GM12878 (cell line): ENCODE data around the gene DNAJC13. TPM values are rescaled to one million over a fixed set of nuclear protein-coding genes. Genes with fewer than 3 reads are reported as not detected.

Source experiments
- ATAC-seq: fragments of 200-7000 bp; cut with Tn5 transposase; 3 replicates; pipeline ENCODE4 v1.9.1; 2020; ENCODE audit warnings: mild to moderate bottlenecking, moderate library complexity
- BruUV-seq: library from RNA; stranded (reverse); fragments of 400-500 nt; replicated peaks from 2 replicates; lab custom pipeline; 2021; lab: Mats Ljungman, UMichigan
- CTCF ChIA-PET: fragments of 300-600 bp; sonication (Branson Sonifier 250); formaldehyde crosslinking; extraction: SDS; loops from one replicate; lab custom pipeline; 2021; ENCODE audit warnings: inconsistent platforms; lab: Yijun Ruan, JAX
- POLR2A ChIA-PET: fragments of 350-600 bp; formaldehyde crosslinking; extraction: SDS; loops from one replicate; lab custom pipeline; 2021; ENCODE audit warnings: inconsistent platforms; lab: Charles Lee
- RAD21 ChIA-PET: fragments of 300-600 bp; sonication (Branson Sonifier 250); formaldehyde crosslinking; loops from one replicate; lab custom pipeline; 2023; ENCODE audit warnings: antibody characterized with exemption; ENCODE audit not compliant: unreplicated experiment; lab: Charles Lee
- SMC1A ChIA-PET: fragments of 300-600 bp; sonication (Branson Sonifier 250); formaldehyde crosslinking; loops from one replicate; lab custom pipeline; 2023; ENCODE audit not compliant: unreplicated experiment, uncharacterized antibody; lab: Charles Lee
- DNase-seq: peaks from one replicate; pipeline ENCODE4 v3.0.0-alpha.2; 2011; ENCODE audit warnings: low read depth, low spot score
- FAIRE-seq: peaks from 3 replicates; lab custom pipeline; 2011; peaks lifted over from hg19 to GRCh38; lab: Jason Lieb, UNC
- H2AFZ ChIP-seq: 2 replicates; pipeline ENCODE4 v1.6.0; 2011; ENCODE audit warnings: low read depth, low read length, control low read depth; ENCODE audit not compliant: control insufficient read depth
- H3K27ac ChIP-seq: 2 replicates; pipeline ENCODE4 v1.5.1; 2011; ENCODE audit warnings: control low read depth; ENCODE audit not compliant: control insufficient read depth, insufficient read depth
- H3K27me3 ChIP-seq, 2 experiments: replicated peaks in 1 of 2; 2 replicates each; pipeline versions ENCODE4 v1.6.0 to v1.6.1; 2011; ENCODE audit warnings: low read length in 1 of 2; ENCODE audit not compliant: control insufficient read depth in 2 of 2, insufficient read depth in 2 of 2
- H3K36me3 ChIP-seq, 2 experiments: 2 replicates each; pipeline ENCODE4 v1.5.1; 2011; ENCODE audit warnings: low read length in 1 of 2; ENCODE audit not compliant: control insufficient read depth in 2 of 2, insufficient read depth in 2 of 2
- H3K4me1 ChIP-seq: 2 replicates; pipeline ENCODE4 v1.6.1; 2011; ENCODE audit warnings: mild to moderate bottlenecking, low read length, moderate library complexity, mixed read lengths; ENCODE audit not compliant: control insufficient read depth, insufficient read depth
- H3K4me2 ChIP-seq: 2 replicates; pipeline ENCODE4 v1.6.0; 2011; ENCODE audit warnings: control low read depth; ENCODE audit not compliant: control insufficient read depth, insufficient read depth
- H3K4me3 ChIP-seq: fragments of 200-600 bp; sonication (generic); 2 replicates; pipeline ENCODE4 v1.5.1; 2016
- H3K79me2 ChIP-seq: 2 replicates; pipeline ENCODE4 v1.6.0; 2011; ENCODE audit warnings: low read length; ENCODE audit not compliant: control insufficient read depth, insufficient read depth
- H3K9ac ChIP-seq: 2 replicates; pipeline ENCODE4 v1.8.0; 2011; ENCODE audit warnings: low read length, control low read depth, mixed read lengths; ENCODE audit not compliant: control insufficient read depth, insufficient read depth
- H3K9me3 ChIP-seq: replicated peaks from 3 replicates; pipeline ENCODE4 v1.5.1; 2011; ENCODE audit warnings: mild to moderate bottlenecking, low read length; ENCODE audit not compliant: control insufficient read depth, insufficient read depth
- H4K20me1 ChIP-seq: 2 replicates; pipeline ENCODE4 v1.6.0; 2011; ENCODE audit not compliant: control insufficient read depth, insufficient read depth
- CEBPB ChIP-seq, 2 experiments: fragments of 150-350 bp in 1 of 2; IDR thresholded peaks; 2 replicates each; pipeline ENCODE4 v1.6.1; 2012 to 2014; ENCODE audit warnings: low read depth in 2 of 2, low read length in 2 of 2, borderline replicate concordance in 1 of 2, inconsistent platforms in 1 of 2
- EGR1 ChIP-seq, 2 experiments: IDR thresholded peaks; 1 replicate in 1 of 2; 2 replicates in 1 of 2; pipeline ENCODE4 v1.6.1; 2011 to 2012; ENCODE audit warnings: low read depth in 2 of 2, low read length in 2 of 2, borderline replicate concordance in 1 of 2, mild to moderate bottlenecking in 1 of 2, moderate library complexity in 1 of 2
- ESRRA ChIP-seq: IDR thresholded peaks from 2 replicates; pipeline ENCODE4 v1.6.1; 2012; ENCODE audit warnings: mild to moderate bottlenecking, low read length, improper control_type of control experiment
- ETV6 ChIP-seq, 2 experiments: fragments of 450-650 bp in 1 of 2; IDR thresholded peaks in 1 of 2; conservative IDR thresholded peaks in 1 of 2; 2 replicates each; pipeline ENCODE4 v1.6.1; 2014; ENCODE audit warnings: antibody characterized with exemption in 1 of 2, borderline replicate concordance in 1 of 2, low read depth in 1 of 2, mild to moderate bottlenecking in 1 of 2, moderate library complexity in 1 of 2
- HCFC1 ChIP-seq: fragments of 150-350 bp; IDR thresholded peaks from 2 replicates; pipeline ENCODE4 v1.6.1; 2014; ENCODE audit warnings: low read length
- JUND ChIP-seq: IDR thresholded peaks from 2 replicates; pipeline ENCODE4 v1.6.1; 2012; ENCODE audit warnings: low read depth, mild to moderate bottlenecking, low read length, improper control_type of control experiment, moderate library complexity
- MYB ChIP-seq: fragments of 150-350 bp; IDR thresholded peaks from 2 replicates; pipeline ENCODE4 v1.6.1; 2014; ENCODE audit warnings: mild to moderate bottlenecking, low read depth, low read length, borderline replicate concordance
- NFYA ChIP-seq: IDR thresholded peaks from 2 replicates; pipeline ENCODE4 v1.6.1; 2011; ENCODE audit warnings: low read depth, mild to moderate bottlenecking, low read length, improper control_type of control experiment, borderline replicate concordance
- POLR2AphosphoS5 ChIP-seq: IDR thresholded peaks from 2 replicates; pipeline ENCODE4 v1.6.1; 2011; ENCODE audit warnings: mild to moderate bottlenecking, low read length, inconsistent platforms
- TAF1 ChIP-seq: IDR thresholded peaks from 2 replicates; pipeline ENCODE4 v1.6.1; 2011; ENCODE audit warnings: mild to moderate bottlenecking, low read depth, low read length, borderline replicate concordance
- TBL1XR1 ChIP-seq: IDR thresholded peaks from 2 replicates; pipeline ENCODE4 v1.6.1; 2012; ENCODE audit warnings: low read depth, low read length, improper control_type of control experiment
- TCF12 ChIP-seq: IDR thresholded peaks from 2 replicates; pipeline ENCODE4 v1.6.1; 2011; ENCODE audit warnings: low read depth, mild to moderate bottlenecking, low read length
- YY1 ChIP-seq: IDR thresholded peaks from 2 replicates; pipeline ENCODE4 v1.6.1; 2011; ENCODE audit warnings: low read depth, mild to moderate bottlenecking, low read length
- in situ Hi-C: fragments of 300-500 bp; cut with MboI; formaldehyde crosslinking; loops from 9 replicates; pipeline ENCODE4 v1.14.3; 2018; ENCODE audit warnings: mixed read lengths
- intact Hi-C: fragments of 100-400 bp; cut with micrococcal nuclease; formaldehyde crosslinking; loops from one replicate; pipeline ENCODE4 v1.14.2; 2022; ENCODE audit not compliant: unreplicated experiment
- polyA plus RNA-seq, 11 experiments: library from polyadenylated mRNA; depleted of rRNA in 4 of 11; unstranded in 6 of 11; stranded (reverse) in 5 of 11; fragments of >200 nt; fragmentation: Nextera tagmentation in 4 of 11; fragmentation: Illumina TruSeq in 1 of 11; extraction: Ambion mirVana in 4 of 11; extraction: Trizol in 1 of 11; gene quantifications; 1 replicate in 1 of 11; 2 replicates in 10 of 11; pipeline versions ENCODE4 v1.2.1 to v1.2.3, GENCODE V29; 2011 to 2016; ENCODE audit warnings: inconsistent platforms in 2 of 11, missing spikeins in 2 of 11, low read depth in 1 of 11
- total RNA-seq, 4 experiments: library from RNA; depleted of rRNA in 3 of 4; stranded (reverse); fragments of >200 nt in 3 of 4; fragmentation: Illumina TruSeq in 1 of 4; extraction: Trizol in 1 of 4; gene quantifications; 2 replicates each; pipeline versions ENCODE4 v1.2.1 to v1.2.3, GENCODE V29; 2013 to 2021
- TF ChIP-seq, protein P1 (sequence below), 3 experiments: IDR thresholded peaks in 2 of 3; conservative IDR thresholded peaks in 1 of 3; 2 replicates each; pipeline ENCODE4 v1.5.1; 2011; ENCODE audit warnings: low read depth in 3 of 3, low read length in 3 of 3, mild to moderate bottlenecking in 3 of 3, control low read depth in 2 of 3, moderate library complexity in 2 of 3, inconsistent platforms in 1 of 3, mixed read lengths in 1 of 3; ENCODE audit not compliant: control insufficient read depth in 2 of 3, insufficient read depth in 1 of 3; ENCODE audit errors: extremely low read depth in 1 of 3
- TF ChIP-seq, protein P2 (sequence below): fragments of 450-650 bp; IDR thresholded peaks from 2 replicates; pipeline ENCODE4 v1.6.1; 2017; ENCODE audit warnings: mild to moderate bottlenecking, moderate library complexity
- TF ChIP-seq, protein P3 (sequence below): IDR thresholded peaks from 2 replicates; pipeline ENCODE4 v1.6.1; 2012; ENCODE audit warnings: low read depth, low read length, improper control_type of control experiment

DNAJC13 gene
- total and polyA plus RNA-seq, 10 of the 15 experiments (the other 5 are each of a cell fraction or from before 2014, with no cell fraction given), result 8.3 to 33.9 (median 17.0) TPM

DNA sequence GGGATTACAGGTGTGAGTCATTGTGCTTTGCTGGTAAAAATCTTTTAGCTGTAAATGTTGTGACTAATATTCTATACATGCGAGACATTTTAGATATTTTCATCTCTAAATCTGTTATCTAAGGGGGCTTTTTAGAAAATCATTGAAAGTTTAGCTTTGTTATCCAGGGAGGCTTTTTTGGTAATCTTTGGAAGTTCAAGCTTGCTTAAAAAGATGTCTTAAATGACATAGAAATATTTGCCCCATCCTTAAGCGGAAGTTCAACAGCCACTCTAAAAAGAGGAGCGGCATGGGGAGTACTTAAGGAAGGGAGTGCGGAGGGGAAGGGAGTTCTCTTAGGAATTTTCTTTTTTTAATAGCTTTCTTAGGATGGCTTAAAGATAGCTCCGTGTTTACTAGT lies 26.1 kb downstream of the DNAJC13 start (continued):
- TF ChIP-seq NFYA (no peak), EGR1 (IDR thresholded peaks at IDR 0.05; ENCODE audit: borderline replicate concordance in 1 of 2, low read depth in 2 of 2, low read length in 2 of 2) (no peak), CEBPB (IDR thresholded peaks at IDR 0.05; ENCODE audit: borderline replicate concordance in 1 of 2, low read depth in 2 of 2, low read length in 2 of 2) (no peak)

DNA sequence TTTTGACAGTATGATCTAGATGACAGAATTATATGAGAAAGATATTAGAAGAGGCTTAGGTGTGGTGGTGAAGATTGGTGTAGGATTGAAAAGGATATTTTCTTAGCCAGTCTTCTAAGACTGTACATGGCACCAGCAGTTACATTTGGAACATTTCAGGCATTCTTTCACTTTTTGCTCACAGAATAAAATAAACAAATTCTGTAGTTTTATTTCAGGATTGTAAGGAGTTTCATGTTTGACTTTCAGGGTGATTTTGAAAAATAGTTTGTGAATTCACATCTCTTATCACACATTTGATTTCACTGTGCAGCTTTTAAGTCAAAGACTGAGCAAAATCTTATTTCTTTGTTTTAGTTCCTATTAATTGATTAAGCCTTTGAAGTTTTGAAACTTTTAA lies 27.1 kb downstream of the DNAJC13 start:
- H3K4me1 ChIP-seq, result peaks cover 30% of the 10 kb centered on the region
- H3K9me3 ChIP-seq, result no peaks in the 10 kb centered on the region; the same call in 2 of the 3 replicates
- H3K4me3 ChIP-seq, result no peak overlapping the region
- no peaks in the 10 kb centered on the region for H3K27me3 ChIP-seq
- H3K4me2 ChIP-seq, result no peak overlapping the region; the same call in 1 of the 2 replicates
- H3K9ac ChIP-seq, result 0 out of 2 replicates have a peak overlapping the region, but pooled peaks have one; percentile 1
- in situ Hi-C loops, result no loop called here
- intact Hi-C loops, result no loop called here
- no peak overlapping the region for H2AFZ ChIP-seq
- ChIA-PET RAD21 (no interaction called here), CTCF (interaction anchor here (1.5 kb wide), 1 partner anchor 9 kb away, joined by 4 read pairs; no protein-coding TSS in a partner anchor), SMC1A (interaction anchor here (1.3 to 2.8 kb wide), 2 partner anchors 10 to 21 kb away, joined by 4 to 8 read pairs; no protein-coding TSS in a partner anchor), POLR2A (no interaction called here)
- FAIRE-seq (no peak), DNase-seq (no peak), ATAC-seq (no peak)
- BruUV-seq, result no TSS peak
- no peaks in the 10 kb centered on the region for H4K20me1 ChIP-seq
- H3K79me2 ChIP-seq, result peaks cover 3% of the 10 kb centered on the region
- 0 out of 2 replicates have a peak overlapping the region, but pooled peaks have one; percentile 15 for H3K27ac ChIP-seq
- H3K36me3 ChIP-seq, result no peaks in the 10 kb centered on the region
- TF ChIP-seq ESRRA, result no peak
- TF ChIP-seq ETV6 (conservative IDR thresholded peaks at IDR 0.05 in 1 of 2, IDR thresholded peaks at IDR 0.05 in 1 of 2; ENCODE audit: borderline replicate concordance in 1 of 2, low read depth in 1 of 2), result no peak
- TF ChIP-seq, protein P1, sequence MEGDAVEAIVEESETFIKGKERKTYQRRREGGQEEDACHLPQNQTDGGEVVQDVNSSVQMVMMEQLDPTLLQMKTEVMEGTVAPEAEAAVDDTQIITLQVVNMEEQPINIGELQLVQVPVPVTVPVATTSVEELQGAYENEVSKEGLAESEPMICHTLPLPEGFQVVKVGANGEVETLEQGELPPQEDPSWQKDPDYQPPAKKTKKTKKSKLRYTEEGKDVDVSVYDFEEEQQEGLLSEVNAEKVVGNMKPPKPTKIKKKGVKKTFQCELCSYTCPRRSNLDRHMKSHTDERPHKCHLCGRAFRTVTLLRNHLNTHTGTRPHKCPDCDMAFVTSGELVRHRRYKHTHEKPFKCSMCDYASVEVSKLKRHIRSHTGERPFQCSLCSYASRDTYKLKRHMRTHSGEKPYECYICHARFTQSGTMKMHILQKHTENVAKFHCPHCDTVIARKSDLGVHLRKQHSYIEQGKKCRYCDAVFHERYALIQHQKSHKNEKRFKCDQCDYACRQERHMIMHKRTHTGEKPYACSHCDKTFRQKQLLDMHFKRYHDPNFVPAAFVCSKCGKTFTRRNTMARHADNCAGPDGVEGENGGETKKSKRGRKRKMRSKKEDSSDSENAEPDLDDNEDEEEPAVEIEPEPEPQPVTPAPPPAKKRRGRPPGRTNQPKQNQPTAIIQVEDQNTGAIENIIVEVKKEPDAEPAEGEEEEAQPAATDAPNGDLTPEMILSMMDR (IDR thresholded peaks at IDR 0.05 in 2 of 3, conservative IDR thresholded peaks at IDR 0.05 in 1 of 3; ENCODE audit: control insufficient read depth in 2 of 3, extremely low read depth in 1 of 3, insufficient read depth in 1 of 3, low read depth in 3 of 3, low read length in 3 of 3), result no peak
- TF ChIP-seq JUND, result no peak
- TF ChIP-seq HCFC1, result no peak
- TF ChIP-seq TCF12, result no peak
- TF ChIP-seq, protein P2, sequence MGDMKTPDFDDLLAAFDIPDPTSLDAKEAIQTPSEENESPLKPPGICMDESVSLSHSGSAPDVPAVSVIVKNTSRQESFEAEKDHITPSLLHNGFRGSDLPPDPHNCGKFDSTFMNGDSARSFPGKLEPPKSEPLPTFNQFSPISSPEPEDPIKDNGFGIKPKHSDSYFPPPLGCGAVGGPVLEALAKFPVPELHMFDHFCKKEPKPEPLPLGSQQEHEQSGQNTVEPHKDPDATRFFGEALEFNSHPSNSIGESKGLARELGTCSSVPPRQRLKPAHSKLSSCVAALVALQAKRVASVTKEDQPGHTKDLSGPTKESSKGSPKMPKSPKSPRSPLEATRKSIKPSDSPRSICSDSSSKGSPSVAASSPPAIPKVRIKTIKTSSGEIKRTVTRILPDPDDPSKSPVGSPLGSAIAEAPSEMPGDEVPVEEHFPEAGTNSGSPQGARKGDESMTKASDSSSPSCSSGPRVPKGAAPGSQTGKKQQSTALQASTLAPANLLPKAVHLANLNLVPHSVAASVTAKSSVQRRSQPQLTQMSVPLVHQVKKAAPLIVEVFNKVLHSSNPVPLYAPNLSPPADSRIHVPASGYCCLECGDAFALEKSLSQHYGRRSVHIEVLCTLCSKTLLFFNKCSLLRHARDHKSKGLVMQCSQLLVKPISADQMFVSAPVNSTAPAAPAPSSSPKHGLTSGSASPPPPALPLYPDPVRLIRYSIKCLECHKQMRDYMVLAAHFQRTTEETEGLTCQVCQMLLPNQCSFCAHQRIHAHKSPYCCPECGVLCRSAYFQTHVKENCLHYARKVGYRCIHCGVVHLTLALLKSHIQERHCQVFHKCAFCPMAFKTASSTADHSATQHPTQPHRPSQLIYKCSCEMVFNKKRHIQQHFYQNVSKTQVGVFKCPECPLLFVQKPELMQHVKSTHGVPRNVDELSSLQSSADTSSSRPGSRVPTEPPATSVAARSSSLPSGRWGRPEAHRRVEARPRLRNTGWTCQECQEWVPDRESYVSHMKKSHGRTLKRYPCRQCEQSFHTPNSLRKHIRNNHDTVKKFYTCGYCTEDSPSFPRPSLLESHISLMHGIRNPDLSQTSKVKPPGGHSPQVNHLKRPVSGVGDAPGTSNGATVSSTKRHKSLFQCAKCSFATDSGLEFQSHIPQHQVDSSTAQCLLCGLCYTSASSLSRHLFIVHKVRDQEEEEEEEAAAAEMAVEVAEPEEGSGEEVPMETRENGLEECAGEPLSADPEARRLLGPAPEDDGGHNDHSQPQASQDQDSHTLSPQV, result no peak
- TF ChIP-seq, protein P3, sequence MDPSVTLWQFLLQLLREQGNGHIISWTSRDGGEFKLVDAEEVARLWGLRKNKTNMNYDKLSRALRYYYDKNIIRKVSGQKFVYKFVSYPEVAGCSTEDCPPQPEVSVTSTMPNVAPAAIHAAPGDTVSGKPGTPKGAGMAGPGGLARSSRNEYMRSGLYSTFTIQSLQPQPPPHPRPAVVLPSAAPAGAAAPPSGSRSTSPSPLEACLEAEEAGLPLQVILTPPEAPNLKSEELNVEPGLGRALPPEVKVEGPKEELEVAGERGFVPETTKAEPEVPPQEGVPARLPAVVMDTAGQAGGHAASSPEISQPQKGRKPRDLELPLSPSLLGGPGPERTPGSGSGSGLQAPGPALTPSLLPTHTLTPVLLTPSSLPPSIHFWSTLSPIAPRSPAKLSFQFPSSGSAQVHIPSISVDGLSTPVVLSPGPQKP, result no peak
- TF ChIP-seq TAF1, result no peak
- no peak for TF ChIP-seq YY1
- no peak for TF ChIP-seq TBL1XR1
- TF ChIP-seq POLR2AphosphoS5, result no peak
- no peak for TF ChIP-seq MYB
